Thymus (tissue), 11 donors: ENCODE data around the gene FBXW8. TPM values are rescaled to one million over a fixed set of nuclear protein-coding genes. Genes with fewer than 3 reads are reported as not detected.

Experiments
- DNase-seq, 9 donors: peaks; one replicate each; pipeline ENCODE4 v3.0.0-alpha.2; 2013; ENCODE audit warnings: low spot score in 9 of 9, low read depth in 6 of 9, missing footprints in 1 of 9
- H3K27ac ChIP-seq, 2 donors: one replicate each; pipeline ENCODE4 v1.5.1; 2013; ENCODE audit warnings: control low read depth in 1 of 2, low read depth in 1 of 2, low read length in 1 of 2, mild to moderate bottlenecking in 1 of 2, moderate library complexity in 1 of 2
- H3K27me3 ChIP-seq, 2 donors: one replicate each; pipeline ENCODE4 v1.5.1; 2013; ENCODE audit warnings: low read length in 1 of 2; ENCODE audit not compliant: control insufficient read depth in 2 of 2, insufficient read depth in 1 of 2
- H3K36me3 ChIP-seq, 2 donors: one replicate each; pipeline ENCODE4 v1.5.1; 2013; ENCODE audit warnings: low read length in 1 of 2, mild to moderate bottlenecking in 1 of 2, moderate library complexity in 1 of 2; ENCODE audit not compliant: control insufficient read depth in 2 of 2, insufficient read depth in 2 of 2
- H3K4me1 ChIP-seq, 2 donors: one replicate each; pipeline ENCODE4 v1.5.1; 2013; ENCODE audit warnings: low read length in 2 of 2; ENCODE audit not compliant: control insufficient read depth in 2 of 2, insufficient read depth in 2 of 2
- H3K4me3 ChIP-seq, 2 donors: one replicate each; pipeline ENCODE4 v1.5.1; 2013; ENCODE audit warnings: low read length in 2 of 2, control low read depth in 1 of 2, mild to moderate bottlenecking in 1 of 2
- H3K9me3 ChIP-seq, 2 donors: one replicate each; pipeline ENCODE4 v1.5.1; 2013; ENCODE audit warnings: low read length in 1 of 2, mild to moderate bottlenecking in 1 of 2; ENCODE audit not compliant: control insufficient read depth in 2 of 2, insufficient read depth in 1 of 2
- WGBS: extraction: QIAGEN DNeasy Blood & Tissue Kit; methylation state at CpG from one replicate; pipeline ENCODE4 v1.1.7; 2013; 5-methylcytosine and 5-hydroxymethylcytosine counted together
- polyA plus RNA-seq: library from polyadenylated mRNA; stranded (reverse); fragments of 200-250 nt; gene quantifications from one replicate; pipeline ENCODE4 v1.2.3, GENCODE V29; 2013
- total RNA-seq: library from RNA; stranded (reverse); fragments of 120-200 nt; gene quantifications from one replicate; pipeline ENCODE4 v1.2.4, GENCODE V29; 2013
- donor health status: healthy.

FBXW8 gene
- total and polyA plus RNA-seq, 2 donors, result 4.5 to 6.0 TPM

GRCh38 chr12:117033382-117034221 is 122.9 kb downstream of the FBXW8 start:
- Histone ChIP-seq H3K27ac (no peak overlapping the region), H3K4me3 (no peak overlapping the region), H3K36me3 (peaks cover 0 to 7% of the 10 kb centered on the region in 2 donors), H3K27me3 (peaks cover 2 to 24% of the 10 kb centered on the region in 2 donors), H3K9me3 (no peaks in the 10 kb centered on the region), H3K4me1 (peaks cover 0 to 15% of the 10 kb centered on the region in 2 donors)
- DNase-seq, result no peak
- 92% methylated on average over 24 of the region's 24 CpGs for WGBS

GRCh38 chr12:117034249-117034648 is 123.5 kb downstream of the FBXW8 start:
- H3K4me1 ChIP-seq, result peaks cover 0 to 15% of the 10 kb centered on the region in 2 donors
- DNase-seq, result no peak
- H3K27ac ChIP-seq, result no peak overlapping the region
- peaks cover 2 to 24% of the 10 kb centered on the region in 2 donors for H3K27me3 ChIP-seq
- WGBS, result 95% methylated on average over 10 of the region's 10 CpGs
- peaks cover 0 to 7% of the 10 kb centered on the region in 2 donors for H3K36me3 ChIP-seq
- no peak overlapping the region for H3K4me3 ChIP-seq
- no peaks in the 10 kb centered on the region for H3K9me3 ChIP-seq

- no peak for DNase-seq
- no peaks in the 10 kb centered on the region for H3K9me3 ChIP-seq
- H3K27me3 ChIP-seq, result peaks cover 2 to 24% of the 10 kb centered on the region in 2 donors
Measured at GRCh38 chr12:117034701-117035151, 124.0 kb downstream of the FBXW8 start.

GRCh38 chr12:117035287-117035686 is 124.5 kb downstream of the FBXW8 start:
- Histone ChIP-seq H3K4me1 (peaks cover 0 to 19% of the 10 kb centered on the region in 2 donors), H3K27ac (no peak overlapping the region), H3K9me3 (no peaks in the 10 kb centered on the region), H3K27me3 (peaks cover 2 to 24% of the 10 kb centered on the region in 2 donors), H3K4me3 (no peak overlapping the region), H3K36me3 (peaks cover 0 to 2% of the 10 kb centered on the region in 2 donors)
- no peak for DNase-seq
- 90% methylated on average over 8 of the region's 8 CpGs for WGBS

More at GRCh38 chr12:117034701-117035151, 124.0 kb downstream of the FBXW8 start:
- 96% methylated on average over 17 of the region's 17 CpGs for WGBS
- no peak overlapping the region for H3K4me3 ChIP-seq
- H3K4me1 ChIP-seq, result peaks cover 0 to 15% of the 10 kb centered on the region in 2 donors
- peaks cover 0 to 7% of the 10 kb centered on the region in 2 donors for H3K36me3 ChIP-seq
- H3K27ac ChIP-seq, result no peak overlapping the region

GRCh38 chr12:117036046-117036445 is 125.3 kb downstream of the FBXW8 start:
- DNase-seq, result no peak
- Histone ChIP-seq H3K27ac (no peak overlapping the region), H3K4me3 (no peak overlapping the region), H3K4me1 (peaks cover 0 to 23% of the 10 kb centered on the region in 2 donors), H3K9me3 (no peaks in the 10 kb centered on the region), H3K27me3 (peaks cover 2 to 24% of the 10 kb centered on the region in 2 donors), H3K36me3 (no peaks in the 10 kb centered on the region)
- WGBS, result 96% methylated on average over 9 of the region's 9 CpGs

- Histone ChIP-seq H3K27ac (no peak overlapping the region), H3K9me3 (no peaks in the 10 kb centered on the region), H3K4me1 (peaks cover 0 to 23% of the 10 kb centered on the region in 2 donors), H3K36me3 (no peaks in the 10 kb centered on the region), H3K4me3 (no peak overlapping the region), H3K27me3 (peaks cover 2 to 24% of the 10 kb centered on the region in 2 donors)
- 96% methylated on average over 13 of the region's 13 CpGs for WGBS
- no peak for DNase-seq
Measured at GRCh38 chr12:117036547-117036946, 125.8 kb downstream of the FBXW8 start.

- DNase-seq, result no peak
- H3K9me3 ChIP-seq, result no peaks in the 10 kb centered on the region
- H3K27ac ChIP-seq, result no peak overlapping the region
- 91% methylated on average over 22 of the region's 22 CpGs for WGBS
- peaks cover 0 to 23% of the 10 kb centered on the region in 2 donors for H3K4me1 ChIP-seq
- H3K4me3 ChIP-seq, result no peak overlapping the region
- H3K36me3 ChIP-seq, result no peaks in the 10 kb centered on the region
- H3K27me3 ChIP-seq, result peaks cover 2 to 19% of the 10 kb centered on the region in 2 donors
Measured at GRCh38 chr12:117037289-117038022, 126.7 kb downstream of the FBXW8 start.

- DNase-seq, result no peak
- peaks cover 1 to 12% of the 10 kb centered on the region in 2 donors for H3K27me3 ChIP-seq
- H3K36me3 ChIP-seq, result no peaks in the 10 kb centered on the region
- no peaks in the 10 kb centered on the region for H3K9me3 ChIP-seq
- 97% methylated on average over 15 of the region's 15 CpGs for WGBS
- H3K4me3 ChIP-seq, result no peak overlapping the region
- peaks cover 0 to 17% of the 10 kb centered on the region in 2 donors for H3K4me1 ChIP-seq
- no peak overlapping the region for H3K27ac ChIP-seq
Measured at GRCh38 chr12:117038023-117038680, 127.4 kb downstream of the FBXW8 start.
